ENCODE results near the gene PROKR1. TPM values are rescaled to one million over a fixed set of nuclear protein-coding genes. Genes with fewer than 3 reads are reported as not detected.
"Not testable (repeated sequence)": the region's sequence is repeated elsewhere in the genome, so short reads cannot be mapped to it uniquely, and the experiment has no call there.

PROKR1 gene
- total RNA-seq = not detected

DNA sequence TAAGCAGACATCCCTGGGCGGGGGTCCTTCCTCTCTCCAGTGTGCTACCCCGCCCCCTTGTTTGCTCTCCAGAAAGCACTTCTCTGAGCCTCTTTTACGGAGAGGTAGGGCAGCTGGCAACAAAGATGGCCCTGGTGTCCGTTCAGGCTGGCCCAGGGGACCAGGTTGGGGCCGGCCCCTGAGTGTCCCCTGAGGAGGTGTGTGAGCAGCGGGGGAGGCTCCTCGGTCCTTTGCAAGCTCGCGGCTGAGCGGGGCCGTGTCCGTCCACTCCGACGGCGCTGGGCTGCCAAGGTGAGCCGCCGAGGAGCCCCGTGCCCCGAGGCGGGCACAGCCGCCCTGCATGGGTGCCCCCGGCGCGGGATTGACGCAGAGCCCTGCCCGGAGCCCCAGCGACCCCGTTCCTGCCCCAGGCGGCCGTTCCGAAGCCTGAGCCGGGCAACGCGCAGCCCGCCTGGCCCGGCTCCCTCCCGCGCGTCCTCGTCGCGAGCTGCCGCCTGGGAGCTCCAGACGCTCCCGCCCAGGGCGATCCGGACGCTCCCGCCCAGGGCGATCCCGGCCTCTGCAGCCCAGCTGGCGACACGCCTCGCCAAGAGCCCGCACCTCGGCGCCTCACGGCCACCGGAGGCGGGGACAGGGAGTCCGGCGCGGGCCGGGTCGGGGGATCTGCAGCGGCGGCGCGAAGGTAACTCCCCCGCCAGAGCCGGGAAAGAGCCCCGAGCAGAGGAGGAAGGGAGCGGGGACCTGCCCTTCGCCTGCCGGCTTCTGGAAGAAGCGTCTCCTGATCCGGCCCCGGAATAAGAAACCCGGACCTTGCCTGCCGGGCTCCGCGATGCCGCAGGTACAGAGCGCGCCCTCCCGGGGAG lies at the start of gene PROKR1:
TSS of gene PROKR1 (plus strand) at position 569 of the 863 bp plus-strand sequence. CDS start 2,243 bp downstream, outside the sequence.
- peak within 1 kb of the TSS; percentile 31 for H3K4me3 Mint-ChIP-seq
- H3K27ac Mint-ChIP-seq = no peak within 1 kb of the TSS
- H3K36me3 Mint-ChIP-seq (ENCODE audit: low read depth) = no peaks in the 10 kb centered on the region
- peaks cover 5% of the 10 kb centered on the region for H3K9me3 Mint-ChIP-seq
- ATAC-seq (replicated peaks) = peak; percentile 40
- no peaks in the 10 kb centered on the region for H3K4me1 Mint-ChIP-seq
- peaks cover 61% of the 10 kb centered on the region for H3K27me3 Mint-ChIP-seq

DNA sequence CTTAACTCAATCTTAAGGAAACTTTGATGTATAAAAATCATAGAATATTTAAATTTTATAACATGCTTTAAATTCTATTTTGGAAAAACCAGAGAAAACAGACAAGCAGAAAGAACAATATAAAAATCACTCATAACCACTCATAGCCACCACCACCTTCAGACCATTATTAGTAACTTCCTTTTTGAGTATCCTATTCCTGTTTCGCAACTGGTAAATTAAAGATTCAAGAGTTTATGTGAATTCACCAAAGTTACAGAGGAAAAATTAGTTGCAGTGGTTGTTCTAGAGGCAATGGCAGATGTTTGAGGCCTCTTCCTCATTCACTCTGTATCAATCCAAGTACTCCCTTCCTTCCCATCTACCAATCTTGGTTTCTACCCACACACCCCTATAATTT lies 49.3 kb upstream of the PROKR1 start:
- no peaks in the 10 kb centered on the region for H3K27me3 Mint-ChIP-seq
- no peak overlapping the region for H3K4me3 Mint-ChIP-seq
- no peak for ATAC-seq (replicated peaks)
- H3K27ac Mint-ChIP-seq = no peak overlapping the region
- H3K36me3 Mint-ChIP-seq (ENCODE audit: low read depth) = no peaks in the 10 kb centered on the region
- no peaks in the 10 kb centered on the region for H3K4me1 Mint-ChIP-seq
- no peaks in the 10 kb centered on the region for H3K9me3 Mint-ChIP-seq

DNA sequence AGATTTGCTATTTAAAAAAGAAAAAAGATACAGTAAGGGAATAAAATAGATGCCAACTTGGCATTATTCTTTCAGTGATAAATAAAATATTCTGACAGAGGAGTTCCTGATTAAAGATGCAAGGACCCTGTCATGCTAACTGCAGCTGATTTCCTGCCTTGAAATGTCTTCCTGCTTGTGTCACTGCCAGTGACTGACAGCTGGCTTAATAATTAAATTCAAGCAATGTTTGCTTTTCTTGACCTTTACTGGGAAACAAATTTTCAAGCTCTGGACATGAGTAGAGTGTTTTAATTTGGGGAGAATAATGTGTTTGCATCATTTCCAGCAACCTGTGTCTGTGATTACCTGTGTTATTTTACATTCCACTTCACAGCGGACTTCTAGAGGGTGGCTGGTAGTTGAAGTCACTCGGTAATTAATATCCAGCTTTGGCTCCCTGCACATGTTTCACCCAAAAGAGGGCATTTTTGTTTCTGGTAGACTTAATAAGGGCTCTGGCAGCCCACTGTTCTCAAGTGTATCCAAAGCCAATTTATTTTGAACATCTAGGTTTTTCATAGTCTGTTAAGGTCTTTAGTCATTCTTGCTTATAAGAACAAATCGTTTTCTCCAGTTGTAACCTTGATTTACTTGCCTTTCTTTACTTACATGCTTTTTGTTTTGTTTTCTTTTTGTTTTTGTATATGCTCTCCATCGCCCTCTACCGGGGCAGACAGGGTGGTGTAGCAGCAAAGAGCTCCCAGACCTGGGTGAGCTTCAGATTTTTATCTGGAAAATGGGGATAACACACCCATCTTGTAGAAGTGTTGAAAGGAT lies 48.5 kb upstream of the PROKR1 start:
- Mint-ChIP-seq H3K4me1 (no peaks in the 10 kb centered on the region), H3K4me3 (peak overlapping the region; percentile 17), H3K27me3 (no peaks in the 10 kb centered on the region), H3K27ac (no peak overlapping the region), H3K36me3 (ENCODE audit: low read depth) (no peaks in the 10 kb centered on the region), H3K9me3 (no peaks in the 10 kb centered on the region)
- no peak for ATAC-seq (replicated peaks)

DNA sequence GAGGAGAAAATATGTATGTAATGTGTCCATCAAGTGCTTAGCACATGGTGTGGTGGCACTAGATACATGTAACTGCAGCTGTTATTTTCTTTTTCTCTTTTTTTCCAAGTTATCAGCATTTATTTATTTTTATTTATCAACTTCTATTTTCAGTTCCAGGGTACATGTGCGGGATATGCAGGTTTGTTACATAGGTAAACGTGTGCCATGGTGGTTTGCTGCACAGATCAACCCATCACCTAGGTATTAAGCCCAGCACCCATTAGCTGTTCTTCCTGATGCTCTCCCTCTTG lies 47.9 kb upstream of the PROKR1 start:
- H3K27me3 Mint-ChIP-seq; H3K27ac Mint-ChIP-seq; H3K9me3 Mint-ChIP-seq; H3K36me3 Mint-ChIP-seq (ENCODE audit: low read depth); H3K4me1 Mint-ChIP-seq; ATAC-seq (replicated peaks): not testable (repeated sequence)
- peak overlapping the region; percentile 17 for H3K4me3 Mint-ChIP-seq

DNA sequence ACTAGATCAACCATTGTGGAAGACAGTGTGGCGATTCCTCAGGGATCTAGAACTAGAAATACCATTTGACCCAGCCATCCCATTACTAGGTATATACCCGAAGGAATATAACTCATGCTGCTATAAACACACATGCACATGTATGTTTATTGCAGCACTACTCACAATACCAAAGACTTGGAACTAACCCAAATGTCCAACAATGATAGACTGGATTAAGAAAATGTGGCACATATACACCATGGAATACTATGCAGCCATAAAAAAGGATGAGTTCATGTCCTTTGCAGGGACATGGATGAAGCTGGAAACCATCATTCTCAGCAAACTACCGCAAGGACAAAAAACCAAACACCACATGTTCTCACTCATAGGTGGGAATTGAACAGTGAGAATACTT lies 42.9 kb upstream of the PROKR1 start:
- peaks cover 11% of the 10 kb centered on the region for H3K9me3 Mint-ChIP-seq
- not testable (repeated sequence) for ATAC-seq (replicated peaks); H3K4me1 Mint-ChIP-seq; H3K4me3 Mint-ChIP-seq; H3K27me3 Mint-ChIP-seq; H3K27ac Mint-ChIP-seq; H3K36me3 Mint-ChIP-seq (ENCODE audit: low read depth)

DNA sequence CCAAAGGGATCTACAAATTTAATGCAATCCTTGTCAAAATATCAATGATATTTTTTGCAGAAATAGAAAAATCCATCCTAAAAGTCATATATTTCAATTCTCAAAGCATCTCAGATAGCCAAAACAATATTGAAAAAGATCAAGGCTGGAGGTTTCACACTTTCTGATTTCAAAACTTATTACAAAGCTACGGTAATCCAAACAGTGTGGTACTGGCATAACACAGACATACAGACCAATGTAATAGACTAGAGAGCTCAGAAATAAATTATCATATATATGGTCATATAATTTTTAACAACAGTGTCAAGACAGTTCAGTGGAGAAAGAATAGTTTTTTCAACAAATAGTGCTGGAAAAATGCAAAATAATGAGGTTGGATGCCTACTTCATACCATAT lies 40.3 kb upstream of the PROKR1 start:
- Mint-ChIP-seq H3K4me3 (no peak overlapping the region), H3K36me3 (ENCODE audit: low read depth) (no peaks in the 10 kb centered on the region), H3K27me3 (no peaks in the 10 kb centered on the region), H3K9me3 (peaks cover 11% of the 10 kb centered on the region), H3K4me1 (no peaks in the 10 kb centered on the region), H3K27ac (no peak overlapping the region)
- ATAC-seq (replicated peaks) = no peak

DNA sequence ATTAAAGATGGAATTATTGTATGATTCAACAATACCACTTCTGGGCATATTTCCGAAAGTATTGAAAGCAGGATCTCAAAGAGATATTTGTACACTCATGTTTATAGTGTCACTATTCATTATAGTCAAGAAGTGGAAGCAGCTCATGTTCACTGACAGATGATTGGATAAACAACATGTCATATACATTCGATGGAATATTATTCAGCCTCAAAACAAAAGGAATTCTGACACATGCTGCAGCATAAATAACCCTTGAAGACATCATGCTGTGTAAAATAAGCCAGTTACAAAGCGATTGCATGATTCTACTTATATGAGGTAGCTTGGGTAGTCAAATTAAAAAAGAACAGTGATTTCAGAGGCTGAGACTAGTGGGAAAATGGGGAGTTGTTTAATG lies 39.3 kb upstream of the PROKR1 start:
- Mint-ChIP-seq H3K36me3 (ENCODE audit: low read depth) (no peaks in the 10 kb centered on the region), H3K4me3 (no peak overlapping the region), H3K27ac (no peak overlapping the region), H3K9me3 (peaks cover 11% of the 10 kb centered on the region), H3K4me1 (no peaks in the 10 kb centered on the region), H3K27me3 (no peaks in the 10 kb centered on the region)
- ATAC-seq (replicated peaks) = no peak

DNA sequence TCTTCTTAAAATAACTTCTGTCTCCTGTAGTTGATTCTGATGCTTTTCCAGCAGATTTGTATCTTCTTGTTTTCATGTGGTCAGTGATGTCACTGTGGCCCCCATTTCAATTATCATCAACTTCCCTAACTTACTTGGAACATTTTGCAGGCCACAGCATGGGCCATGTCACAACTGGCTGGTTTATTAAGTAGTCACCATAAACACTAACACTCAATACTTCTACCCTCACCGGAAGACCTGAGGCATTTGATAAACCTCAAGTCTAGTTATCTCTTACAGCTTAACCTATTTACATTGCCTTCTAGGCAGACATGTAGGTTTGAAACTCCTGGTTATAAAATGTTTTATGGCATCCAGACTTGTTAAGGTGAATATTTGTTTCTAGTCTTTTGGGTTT lies 37.4 kb upstream of the PROKR1 start:
- Mint-ChIP-seq H3K27me3 (peaks cover 4% of the 10 kb centered on the region), H3K9me3 (peaks cover 20% of the 10 kb centered on the region), H3K36me3 (ENCODE audit: low read depth) (no peaks in the 10 kb centered on the region), H3K27ac (peak overlapping the region; percentile 22), H3K4me1 (no peaks in the 10 kb centered on the region), H3K4me3 (no peak overlapping the region)
- no peak for ATAC-seq (replicated peaks)

DNA sequence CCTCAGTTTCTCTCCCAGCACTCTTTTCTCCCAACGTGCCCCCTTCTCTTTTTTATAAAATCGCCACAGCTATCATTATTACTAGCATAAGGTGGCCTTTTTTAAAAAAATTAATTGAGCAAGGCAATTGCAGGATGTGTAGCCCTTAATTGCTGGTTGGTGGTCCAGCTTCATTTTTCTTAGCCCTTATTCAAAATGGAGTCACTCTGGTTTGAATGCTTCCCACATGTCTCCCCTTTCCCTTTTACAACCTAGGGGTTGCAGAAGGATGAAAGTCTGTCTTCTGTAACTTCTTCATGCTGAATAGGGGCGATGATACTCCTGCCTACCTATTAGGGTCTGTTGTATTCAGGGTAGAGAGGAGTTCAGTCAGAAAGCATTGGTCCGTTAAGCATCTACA lies 36.6 kb upstream of the PROKR1 start:
- H3K4me3 Mint-ChIP-seq = no peak overlapping the region
- peaks cover 15% of the 10 kb centered on the region for H3K9me3 Mint-ChIP-seq
- no peak for ATAC-seq (replicated peaks)
- H3K27me3 Mint-ChIP-seq = peaks cover 4% of the 10 kb centered on the region
- H3K36me3 Mint-ChIP-seq (ENCODE audit: low read depth) = no peaks in the 10 kb centered on the region
- H3K27ac Mint-ChIP-seq = no peak overlapping the region
- no peaks in the 10 kb centered on the region for H3K4me1 Mint-ChIP-seq

DNA sequence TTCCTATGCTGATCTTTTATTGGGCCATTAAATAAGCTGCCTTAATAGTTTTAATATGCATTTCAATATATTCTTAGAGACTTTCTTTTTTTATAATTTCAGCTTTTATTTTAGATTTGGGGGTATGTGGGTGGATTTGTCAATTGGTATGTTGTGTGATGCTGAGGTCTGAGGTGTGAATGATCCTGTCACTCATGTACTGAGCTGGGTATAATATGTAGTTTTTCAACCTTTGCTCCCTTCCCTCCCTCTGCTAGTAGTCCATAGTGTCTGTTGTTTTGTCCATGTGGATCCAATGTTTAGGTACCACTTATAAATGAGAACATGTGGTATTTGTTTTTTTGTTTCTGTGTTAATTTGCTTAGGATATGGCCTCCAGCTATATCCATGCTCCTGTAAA lies 35.5 kb upstream of the PROKR1 start:
- Mint-ChIP-seq H3K27ac (no peak overlapping the region), H3K4me1 (no peaks in the 10 kb centered on the region), H3K9me3 (peaks cover 9% of the 10 kb centered on the region), H3K4me3 (no peak overlapping the region), H3K27me3 (peaks cover 4% of the 10 kb centered on the region), H3K36me3 (ENCODE audit: low read depth) (no peaks in the 10 kb centered on the region)
- ATAC-seq (replicated peaks) = no peak

DNA sequence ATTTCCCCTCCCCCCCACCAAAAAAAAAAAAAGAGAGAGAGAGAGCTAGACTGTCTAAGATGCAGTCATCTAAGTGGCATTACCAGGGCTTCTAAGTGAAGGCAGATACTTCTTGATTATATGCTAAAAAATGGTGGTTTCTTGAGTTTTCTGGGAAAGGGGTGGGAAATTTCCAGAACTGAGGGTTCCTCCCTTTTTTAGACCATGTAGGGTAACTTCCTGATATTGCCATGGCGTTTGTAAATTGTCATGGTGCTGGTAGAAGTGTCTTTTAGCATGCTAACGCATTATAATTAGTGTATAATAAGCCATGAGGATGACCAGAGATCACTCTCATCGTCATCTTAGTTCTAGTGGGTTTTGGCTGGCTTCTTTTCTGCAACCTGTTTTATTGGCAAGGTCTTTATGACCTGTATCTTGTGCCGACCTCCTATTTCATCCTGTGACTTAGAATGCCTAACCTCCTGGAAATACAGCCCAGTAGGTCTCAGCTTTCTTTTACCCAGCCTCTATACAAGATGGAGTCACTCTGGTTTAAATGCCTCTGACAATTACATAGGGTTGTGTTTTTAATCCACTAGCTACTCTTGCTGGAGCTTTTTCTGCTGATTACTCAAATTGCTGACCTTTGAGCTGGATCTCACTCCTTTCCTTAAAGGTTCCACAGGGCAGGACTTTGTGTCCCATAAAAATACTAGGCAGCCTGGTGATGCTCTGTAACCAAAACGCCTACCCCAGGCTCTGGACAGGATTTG lies 30.4 kb upstream of the PROKR1 start:
- Mint-ChIP-seq H3K9me3 (peaks cover 9% of the 10 kb centered on the region), H3K4me3 (no peak overlapping the region), H3K36me3 (ENCODE audit: low read depth) (no peaks in the 10 kb centered on the region), H3K27ac (no peak overlapping the region), H3K4me1 (no peaks in the 10 kb centered on the region), H3K27me3 (peaks cover 4% of the 10 kb centered on the region)
- ATAC-seq (replicated peaks) = no peak

DNA sequence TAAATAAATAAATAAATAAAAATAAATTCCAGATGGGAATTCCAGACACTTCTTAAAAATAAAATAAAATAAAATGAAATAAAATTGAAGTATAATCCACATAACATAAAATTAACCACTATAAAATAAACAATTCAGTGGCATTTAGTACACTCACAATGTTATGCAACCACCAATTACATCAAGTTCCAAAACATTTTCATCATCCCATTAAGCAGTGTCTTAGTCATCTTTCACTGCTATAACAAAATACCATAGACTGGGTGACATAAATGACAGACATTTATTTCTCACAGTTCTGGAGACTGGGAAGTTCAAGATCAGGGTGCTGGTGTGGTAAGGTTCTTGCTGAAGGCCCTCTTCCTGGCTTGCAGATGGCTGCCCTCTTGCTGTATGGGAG lies 22.6 kb upstream of the PROKR1 start:
- no peaks in the 10 kb centered on the region for H3K36me3 Mint-ChIP-seq (ENCODE audit: low read depth)
- peaks cover 4% of the 10 kb centered on the region for H3K27me3 Mint-ChIP-seq
- H3K4me3 Mint-ChIP-seq = no peak overlapping the region
- no peak for ATAC-seq (replicated peaks)
- no peaks in the 10 kb centered on the region for H3K4me1 Mint-ChIP-seq
- H3K9me3 Mint-ChIP-seq = peaks cover 5% of the 10 kb centered on the region
- no peak overlapping the region for H3K27ac Mint-ChIP-seq

DNA sequence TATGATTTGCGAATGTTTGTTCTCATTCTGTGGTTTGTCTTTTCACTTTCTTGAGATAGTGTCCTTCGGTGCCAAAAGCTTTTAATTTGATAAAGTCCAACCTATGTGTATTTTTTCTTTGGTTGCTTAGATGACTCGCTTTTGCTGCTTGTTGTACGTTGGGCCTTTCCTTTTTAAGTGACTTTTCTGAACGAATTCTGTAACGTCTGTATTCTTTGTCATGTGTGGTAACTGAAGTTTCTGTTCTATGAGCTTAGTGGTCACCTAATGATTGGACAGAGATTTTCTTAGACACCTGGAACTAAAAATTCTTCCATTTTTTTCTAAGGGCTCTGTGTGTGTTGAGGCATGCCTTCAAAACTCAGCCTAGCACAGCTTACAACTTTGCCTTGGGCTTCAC lies 19.6 kb upstream of the PROKR1 start:
- Mint-ChIP-seq H3K9me3 (peaks cover 5% of the 10 kb centered on the region), H3K4me1 (no peaks in the 10 kb centered on the region)
- no peak for ATAC-seq (replicated peaks)

DNA sequence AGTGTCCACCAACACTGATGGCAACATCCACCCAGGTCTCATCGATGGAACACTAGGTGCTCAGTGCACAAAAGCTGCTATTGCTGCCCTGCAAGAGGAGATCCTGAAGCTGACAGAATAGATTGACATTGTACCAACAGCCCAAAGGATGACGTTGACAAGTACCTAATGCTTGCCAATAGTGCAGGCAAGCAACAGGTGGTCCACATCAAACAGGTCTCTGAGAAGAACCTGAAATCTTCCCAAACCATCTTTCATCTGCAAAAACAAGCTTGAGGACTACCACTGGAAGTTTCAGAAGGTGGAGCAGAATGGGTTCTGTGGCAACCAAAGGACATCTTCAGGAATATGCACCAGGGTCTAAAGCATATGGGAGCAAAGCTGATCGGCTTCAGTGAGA lies 15.8 kb upstream of the PROKR1 start:
- no peak overlapping the region for H3K27ac Mint-ChIP-seq

More for the DNA sequence above, 19.6 kb upstream of the PROKR1 start:
- Mint-ChIP-seq H3K27ac (no peak overlapping the region), H3K4me3 (no peak overlapping the region), H3K27me3 (peaks cover 16% of the 10 kb centered on the region), H3K36me3 (ENCODE audit: low read depth) (no peaks in the 10 kb centered on the region)

More for the DNA sequence above, 15.8 kb upstream of the PROKR1 start:
- H3K27me3 Mint-ChIP-seq = peaks cover 16% of the 10 kb centered on the region
- no peaks in the 10 kb centered on the region for H3K9me3 Mint-ChIP-seq
- H3K4me3 Mint-ChIP-seq = no peak overlapping the region
- ATAC-seq (replicated peaks) = no peak
- H3K4me1 Mint-ChIP-seq = no peaks in the 10 kb centered on the region
- H3K36me3 Mint-ChIP-seq (ENCODE audit: low read depth) = no peaks in the 10 kb centered on the region

Measured in activated T-helper 17 cell treated with anti-CD3 and anti-CD28 coated beads, Interleukin-2, amount 50 U/mL, for 72 hours (primary cell).